HCT116 (cell line): ENCODE results near the gene FBN3.

Experiments
- ELF1 ChIP-seq: IDR thresholded peaks from 2 replicates; pipeline ENCODE4 v1.6.1; 2012; ENCODE audit warnings: low read depth, borderline replicate concordance
- EZH2 ChIP-seq: fragments of 200-600 bp; sonication (generic); IDR thresholded peaks from 2 replicates; pipeline ENCODE4 v1.6.1; 2017; ENCODE audit warnings: antibody characterized with exemption, mixed run types
- JUND ChIP-seq: IDR thresholded peaks from 2 replicates; pipeline ENCODE4 v1.6.1; 2012
- POLR2AphosphoS5 ChIP-seq: IDR thresholded peaks from 2 replicates; pipeline ENCODE4 v1.6.1; 2011; ENCODE audit warnings: mild to moderate bottlenecking, low read depth, low read length, moderate library complexity
- SP1 ChIP-seq: IDR thresholded peaks from 2 replicates; pipeline ENCODE4 v1.6.1; 2012; ENCODE audit warnings: low read depth
- TF ChIP-seq, protein P1 (sequence below), 3 experiments: fragments of 200-600 bp in 1 of 3; sonication (generic) in 1 of 3; IDR thresholded peaks in 2 of 3; conservative IDR thresholded peaks in 1 of 3; 2 replicates each; pipeline ENCODE4 v1.5.1; 2012 to 2017; ENCODE audit warnings: low read depth in 2 of 3, low read length in 2 of 3, antibody characterized with exemption in 1 of 3, borderline replicate concordance in 1 of 3, control low read depth in 1 of 3, mild to moderate bottlenecking in 1 of 3, mixed read lengths in 1 of 3, mixed run types in 1 of 3, moderate library complexity in 1 of 3; ENCODE audit not compliant: insufficient read depth in 1 of 3
- TF ChIP-seq, protein P2 (sequence below): IDR thresholded peaks from 2 replicates; pipeline ENCODE4 v1.6.1; 2012; ENCODE audit warnings: low read depth

DNA sequence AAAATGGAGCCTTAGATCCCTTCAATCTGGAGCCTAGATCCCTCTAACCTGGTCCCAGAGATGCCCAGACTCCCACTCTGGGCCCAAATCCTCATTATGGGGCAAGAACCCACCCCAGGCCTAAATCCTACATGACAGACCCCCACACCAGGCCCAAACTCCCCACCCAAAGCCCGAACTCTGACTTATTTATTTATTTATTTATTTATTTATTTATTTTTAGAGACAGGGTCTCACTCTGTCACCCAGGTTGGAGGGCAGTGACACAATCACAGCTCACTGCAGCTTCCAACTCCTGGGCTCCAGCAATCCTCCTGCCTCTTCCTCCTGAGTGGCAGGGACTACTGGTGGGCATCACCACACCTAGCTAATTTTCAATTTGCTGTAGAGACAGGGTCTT is 12.0 kb downstream of the FBN3 start:
- TF ChIP-seq, protein P1, sequence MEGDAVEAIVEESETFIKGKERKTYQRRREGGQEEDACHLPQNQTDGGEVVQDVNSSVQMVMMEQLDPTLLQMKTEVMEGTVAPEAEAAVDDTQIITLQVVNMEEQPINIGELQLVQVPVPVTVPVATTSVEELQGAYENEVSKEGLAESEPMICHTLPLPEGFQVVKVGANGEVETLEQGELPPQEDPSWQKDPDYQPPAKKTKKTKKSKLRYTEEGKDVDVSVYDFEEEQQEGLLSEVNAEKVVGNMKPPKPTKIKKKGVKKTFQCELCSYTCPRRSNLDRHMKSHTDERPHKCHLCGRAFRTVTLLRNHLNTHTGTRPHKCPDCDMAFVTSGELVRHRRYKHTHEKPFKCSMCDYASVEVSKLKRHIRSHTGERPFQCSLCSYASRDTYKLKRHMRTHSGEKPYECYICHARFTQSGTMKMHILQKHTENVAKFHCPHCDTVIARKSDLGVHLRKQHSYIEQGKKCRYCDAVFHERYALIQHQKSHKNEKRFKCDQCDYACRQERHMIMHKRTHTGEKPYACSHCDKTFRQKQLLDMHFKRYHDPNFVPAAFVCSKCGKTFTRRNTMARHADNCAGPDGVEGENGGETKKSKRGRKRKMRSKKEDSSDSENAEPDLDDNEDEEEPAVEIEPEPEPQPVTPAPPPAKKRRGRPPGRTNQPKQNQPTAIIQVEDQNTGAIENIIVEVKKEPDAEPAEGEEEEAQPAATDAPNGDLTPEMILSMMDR (IDR thresholded peaks at IDR 0.05 in 2 of 3, conservative IDR thresholded peaks at IDR 0.05 in 1 of 3; ENCODE audit: borderline replicate concordance in 1 of 3, insufficient read depth in 1 of 3, low read depth in 2 of 3, low read length in 2 of 3): no peak
- TF ChIP-seq SP1 (no peak), ELF1 (no peak), POLR2AphosphoS5 (no peak), JUND (no peak), EZH2 (no peak)
- TF ChIP-seq, protein P2, sequence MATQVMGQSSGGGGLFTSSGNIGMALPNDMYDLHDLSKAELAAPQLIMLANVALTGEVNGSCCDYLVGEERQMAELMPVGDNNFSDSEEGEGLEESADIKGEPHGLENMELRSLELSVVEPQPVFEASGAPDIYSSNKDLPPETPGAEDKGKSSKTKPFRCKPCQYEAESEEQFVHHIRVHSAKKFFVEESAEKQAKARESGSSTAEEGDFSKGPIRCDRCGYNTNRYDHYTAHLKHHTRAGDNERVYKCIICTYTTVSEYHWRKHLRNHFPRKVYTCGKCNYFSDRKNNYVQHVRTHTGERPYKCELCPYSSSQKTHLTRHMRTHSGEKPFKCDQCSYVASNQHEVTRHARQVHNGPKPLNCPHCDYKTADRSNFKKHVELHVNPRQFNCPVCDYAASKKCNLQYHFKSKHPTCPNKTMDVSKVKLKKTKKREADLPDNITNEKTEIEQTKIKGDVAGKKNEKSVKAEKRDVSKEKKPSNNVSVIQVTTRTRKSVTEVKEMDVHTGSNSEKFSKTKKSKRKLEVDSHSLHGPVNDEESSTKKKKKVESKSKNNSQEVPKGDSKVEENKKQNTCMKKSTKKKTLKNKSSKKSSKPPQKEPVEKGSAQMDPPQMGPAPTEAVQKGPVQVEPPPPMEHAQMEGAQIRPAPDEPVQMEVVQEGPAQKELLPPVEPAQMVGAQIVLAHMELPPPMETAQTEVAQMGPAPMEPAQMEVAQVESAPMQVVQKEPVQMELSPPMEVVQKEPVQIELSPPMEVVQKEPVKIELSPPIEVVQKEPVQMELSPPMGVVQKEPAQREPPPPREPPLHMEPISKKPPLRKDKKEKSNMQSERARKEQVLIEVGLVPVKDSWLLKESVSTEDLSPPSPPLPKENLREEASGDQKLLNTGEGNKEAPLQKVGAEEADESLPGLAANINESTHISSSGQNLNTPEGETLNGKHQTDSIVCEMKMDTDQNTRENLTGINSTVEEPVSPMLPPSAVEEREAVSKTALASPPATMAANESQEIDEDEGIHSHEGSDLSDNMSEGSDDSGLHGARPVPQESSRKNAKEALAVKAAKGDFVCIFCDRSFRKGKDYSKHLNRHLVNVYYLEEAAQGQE: no peak
